ENCODE measurements around the gene MAGI1.

The MAGI1 gene

DNA sequence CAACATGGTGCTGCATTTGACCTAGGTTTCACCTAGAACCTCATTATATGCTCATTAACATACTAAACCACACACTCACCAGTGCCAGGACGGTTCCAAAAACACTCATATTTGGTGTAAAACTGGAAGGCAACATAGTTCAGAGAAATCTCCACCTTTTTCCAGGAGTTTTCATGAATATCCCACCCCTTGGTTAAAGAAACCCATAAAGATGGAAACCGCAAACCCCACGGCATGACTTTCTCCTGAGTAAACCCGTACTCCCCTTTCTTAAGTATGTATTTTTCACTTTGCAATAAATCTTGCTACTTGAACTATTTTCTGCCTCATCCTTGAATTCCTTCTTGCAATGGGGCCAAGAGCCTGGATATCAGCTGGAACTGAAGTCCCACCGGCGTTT lies 379.3 kb downstream of the MAGI1 start:
- ATAC-seq: no peak

DNA sequence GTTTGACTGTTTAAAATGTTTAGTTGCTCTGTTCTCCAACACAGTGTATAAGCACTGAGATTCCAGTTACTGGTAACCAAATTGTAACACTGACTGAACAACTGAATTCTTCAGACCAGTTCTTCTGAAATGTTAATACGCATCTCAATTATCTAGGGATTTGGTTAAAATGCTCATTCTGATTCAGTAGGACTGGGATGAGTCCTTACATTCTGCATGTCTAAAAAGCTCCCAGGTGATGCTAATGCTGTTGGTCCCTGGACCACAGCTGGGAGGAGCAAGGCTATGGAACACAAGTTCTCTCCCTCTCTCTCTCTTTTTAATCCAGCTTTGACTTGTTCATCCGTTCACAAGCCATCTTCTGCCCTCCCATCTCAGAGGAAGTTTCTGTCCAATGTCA lies 380.3 kb downstream of the MAGI1 start:
- no peak for ATAC-seq

DNA sequence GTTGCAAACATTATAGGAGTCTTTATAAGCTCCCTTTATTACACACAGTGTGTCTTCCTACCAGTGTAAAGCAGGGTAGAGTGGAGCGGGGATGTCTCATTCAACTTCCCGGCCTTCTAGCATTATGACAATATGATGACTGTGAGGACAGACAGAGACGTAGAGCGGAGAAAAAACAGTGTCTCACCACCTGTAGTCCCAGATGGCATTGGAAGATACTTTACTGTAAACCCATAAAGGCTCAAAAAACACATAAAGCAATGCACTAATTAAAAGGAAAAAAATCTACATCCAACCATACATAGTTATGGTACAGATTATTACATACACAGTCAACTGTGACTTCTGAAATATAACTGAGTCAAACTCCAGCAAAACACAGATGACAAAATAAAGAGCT lies 383.7 kb downstream of the MAGI1 start:
- no peak for ATAC-seq

DNA sequence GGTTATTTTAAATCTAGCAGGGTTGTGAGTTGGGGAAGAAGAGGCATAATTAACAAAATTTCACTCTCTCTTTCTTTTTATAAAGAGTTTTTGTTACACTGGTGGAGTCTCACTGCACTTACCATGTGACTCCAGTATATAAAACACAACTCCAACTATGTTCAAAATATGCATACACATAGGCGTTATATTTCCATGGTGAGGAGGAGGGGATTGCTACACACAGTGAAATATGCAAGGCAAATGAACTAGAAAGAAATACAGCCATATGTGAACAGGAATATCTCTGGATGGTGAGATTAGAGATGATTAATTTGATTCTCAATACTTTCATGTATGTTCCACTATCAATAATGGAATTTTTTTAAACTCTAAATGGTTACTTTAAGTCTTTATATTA lies 385.0 kb downstream of the MAGI1 start:
- no peak for ATAC-seq

DNA sequence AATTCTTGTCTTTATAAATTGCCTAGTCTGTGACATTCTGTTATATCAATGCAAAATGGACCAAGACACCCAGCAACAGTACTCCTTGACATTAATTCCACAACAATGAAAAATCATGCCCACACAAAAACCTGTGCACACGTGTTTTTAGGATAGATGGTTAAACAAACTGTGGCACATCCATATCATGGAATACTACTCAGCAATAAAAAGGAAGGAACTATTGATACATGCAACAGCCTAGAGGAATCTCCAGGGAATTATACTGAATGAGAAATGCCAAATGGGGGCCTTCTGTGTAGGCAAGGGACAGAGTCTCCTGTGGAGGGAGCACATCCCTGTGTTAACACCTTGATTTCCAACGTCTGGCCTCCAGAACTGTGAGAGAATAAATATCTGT lies 388.5 kb downstream of the MAGI1 start:
- ATAC-seq: no peak

DNA sequence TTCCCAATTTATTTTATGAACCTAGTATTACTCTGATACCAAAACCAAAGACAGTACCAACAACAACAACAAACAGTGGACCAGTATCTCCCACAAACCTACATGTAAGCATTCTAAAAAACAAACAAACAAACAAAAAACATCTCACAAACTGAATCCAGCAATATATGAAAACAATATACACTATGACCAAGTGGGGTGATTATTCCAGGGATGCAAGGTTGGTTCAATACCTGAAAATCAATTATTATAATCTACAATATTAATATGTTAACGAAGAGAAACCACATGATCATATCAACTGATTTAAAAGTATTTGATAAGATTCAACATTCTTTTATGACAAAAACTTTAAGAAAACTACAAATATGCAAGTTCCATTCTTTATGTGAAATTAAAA lies 391.3 kb downstream of the MAGI1 start:
- no peak for ATAC-seq

DNA sequence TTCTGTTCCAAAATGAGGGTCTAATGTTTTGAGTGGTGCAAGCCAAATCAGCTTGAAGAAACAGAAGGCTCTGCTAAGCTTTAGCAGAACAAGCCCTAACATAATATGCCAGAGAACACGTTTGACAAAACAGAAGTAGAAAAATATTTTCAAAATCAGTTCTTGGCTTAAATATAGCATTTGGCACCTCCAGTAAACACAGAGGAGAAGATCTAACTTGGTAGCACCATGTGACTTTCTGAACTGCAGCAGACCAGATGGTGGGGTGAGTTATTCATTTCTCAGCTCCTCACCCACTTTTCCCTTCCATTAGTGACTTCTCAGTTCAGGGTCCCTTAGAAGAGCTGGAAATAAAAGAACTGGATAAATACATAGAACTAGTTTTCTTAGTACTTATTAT lies 395.8 kb downstream of the MAGI1 start:
- ATAC-seq: no peak

DNA sequence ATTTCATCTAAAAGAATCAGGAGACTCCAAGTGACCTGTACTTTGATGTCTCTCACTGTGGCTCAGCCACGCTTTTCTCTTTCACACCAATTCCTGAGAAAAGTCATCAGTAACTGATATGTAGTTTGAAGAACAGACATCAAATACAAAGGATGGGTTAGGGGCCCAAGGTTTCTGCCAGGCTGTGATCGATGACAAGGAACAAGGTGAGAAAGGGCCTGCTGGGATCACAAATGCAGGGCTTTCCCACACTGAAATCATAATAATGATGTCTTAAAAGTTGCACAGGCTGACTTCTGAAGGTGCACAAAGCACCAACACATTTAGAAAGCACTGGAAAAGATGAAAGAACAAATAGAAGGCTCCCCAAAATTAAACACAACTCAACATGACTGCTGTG lies 396.9 kb downstream of the MAGI1 start:
- ATAC-seq: no peak

DNA sequence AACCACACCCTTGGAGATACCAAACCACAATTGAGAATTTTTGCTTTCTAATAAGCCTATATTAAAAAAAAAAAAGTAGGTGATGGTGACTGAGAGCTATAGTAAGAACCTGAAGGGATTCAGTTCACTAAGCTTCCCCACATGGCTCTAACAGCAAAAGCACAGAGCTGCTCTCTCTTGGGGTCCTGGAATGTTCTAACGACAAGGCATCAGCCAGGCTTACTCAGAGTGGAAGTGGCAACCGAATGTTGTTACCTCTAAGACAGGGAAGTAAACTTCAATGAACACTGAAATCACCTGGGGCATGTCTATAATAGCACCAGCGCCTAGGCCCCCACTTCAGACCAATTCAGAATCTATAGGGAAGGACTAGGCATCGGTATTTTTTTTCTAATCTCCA lies 397.7 kb downstream of the MAGI1 start:
- ATAC-seq: no peak

DNA sequence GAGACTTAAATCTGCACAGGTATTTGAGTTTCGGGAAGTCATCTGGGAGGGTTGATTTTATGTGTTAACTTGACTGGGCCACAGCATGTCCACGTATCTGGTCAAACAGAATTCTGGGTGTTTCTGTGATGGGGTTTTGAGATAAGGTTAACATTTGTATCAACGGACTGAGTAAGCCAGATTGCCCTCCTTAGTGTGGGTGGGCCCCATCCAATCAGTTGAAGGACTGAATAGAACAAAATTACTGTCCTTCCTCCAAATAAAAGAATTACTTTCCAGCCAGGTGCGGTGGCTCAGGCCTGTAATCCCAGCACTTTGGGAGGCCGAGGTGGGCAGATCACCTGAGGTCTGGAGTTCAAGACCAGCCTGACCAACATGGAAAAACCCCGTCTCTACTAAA lies 399.3 kb downstream of the MAGI1 start:
- no peak for ATAC-seq

DNA sequence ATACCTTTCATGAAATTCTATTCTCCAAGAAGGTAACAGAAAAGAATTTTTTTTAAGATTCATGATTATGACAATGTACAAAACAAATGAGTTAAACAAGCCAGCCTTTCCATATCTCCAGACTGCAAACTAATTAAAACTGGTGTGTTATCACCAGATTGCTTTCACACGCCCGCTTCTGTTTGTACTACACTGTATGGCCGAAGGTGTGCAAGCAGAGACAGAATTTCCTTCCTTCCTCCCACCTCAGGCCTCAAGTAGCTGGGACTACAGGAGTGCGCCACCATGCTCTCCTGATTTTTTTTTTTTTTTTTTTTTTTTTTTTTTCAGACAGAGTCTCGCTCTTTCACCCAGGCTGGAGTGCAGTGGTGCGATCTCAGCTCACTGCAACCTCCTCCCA lies 400.4 kb downstream of the MAGI1 start:
- no peak for ATAC-seq

DNA sequence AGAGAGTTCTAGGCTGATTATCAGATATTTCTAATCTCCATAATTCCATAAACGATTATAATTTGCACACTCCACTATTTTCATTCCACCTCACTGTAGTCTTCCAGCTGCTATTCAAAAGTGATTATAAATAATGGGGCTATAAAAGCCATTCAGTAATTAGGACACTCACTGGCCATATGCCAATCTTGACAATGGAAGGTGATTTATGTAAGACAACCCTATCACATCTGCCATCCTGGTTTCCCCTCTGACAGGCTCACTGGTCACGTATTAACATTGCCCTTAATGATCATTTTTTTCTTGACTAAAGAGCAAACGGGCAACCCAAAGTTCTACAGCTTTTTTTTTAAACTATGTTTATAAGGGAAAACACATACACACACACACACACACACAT lies 402.4 kb downstream of the MAGI1 start:
- ATAC-seq: no peak

DNA sequence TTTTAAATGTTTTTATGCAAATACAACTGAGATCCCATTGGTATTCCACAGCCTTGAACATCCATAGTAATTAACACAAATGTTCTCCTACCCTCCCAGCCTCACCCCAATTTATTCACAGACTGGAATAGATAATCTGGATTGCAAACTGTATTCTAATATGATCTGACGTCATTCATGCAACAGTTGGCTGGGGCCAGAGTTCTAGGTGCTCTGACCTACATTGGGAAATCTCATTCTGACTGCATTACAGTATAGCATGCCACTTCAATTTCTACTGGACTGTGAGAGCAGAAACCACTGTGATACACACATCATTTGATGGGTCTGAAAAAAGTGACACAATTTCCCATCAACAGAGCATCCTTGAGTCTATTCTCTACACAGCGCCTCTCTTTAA lies 403.1 kb downstream of the MAGI1 start:
- ATAC-seq: no peak

DNA sequence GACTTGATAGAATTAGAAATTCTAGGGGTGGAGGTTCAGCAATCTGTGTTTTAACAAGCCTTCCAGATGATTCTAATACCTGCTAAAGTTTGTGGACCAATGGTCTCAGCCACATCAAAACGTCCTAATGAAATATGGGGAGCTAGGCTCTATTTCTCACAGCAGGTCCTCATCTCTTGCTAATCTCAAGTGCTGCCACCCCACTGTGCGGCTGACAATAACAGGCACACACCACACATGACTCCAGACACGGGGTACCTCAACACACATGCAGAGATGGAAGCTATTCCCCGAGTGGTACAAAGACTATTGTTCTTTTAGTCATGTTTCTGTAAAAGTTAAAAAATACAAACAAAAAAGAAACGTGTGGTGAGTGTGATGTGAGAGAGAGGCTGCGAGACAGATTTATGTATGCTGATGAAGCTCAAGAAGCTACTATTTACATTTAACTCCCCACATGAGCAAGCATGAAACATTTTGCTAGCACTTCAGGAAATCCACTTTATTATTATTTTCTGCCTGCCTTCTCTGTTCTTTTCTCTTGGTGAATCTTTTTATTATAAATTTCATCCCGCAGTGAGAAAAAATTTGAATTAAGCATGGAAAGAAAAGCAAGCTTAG lies 405.6 kb downstream of the MAGI1 start:
- ATAC-seq: no peak

DNA sequence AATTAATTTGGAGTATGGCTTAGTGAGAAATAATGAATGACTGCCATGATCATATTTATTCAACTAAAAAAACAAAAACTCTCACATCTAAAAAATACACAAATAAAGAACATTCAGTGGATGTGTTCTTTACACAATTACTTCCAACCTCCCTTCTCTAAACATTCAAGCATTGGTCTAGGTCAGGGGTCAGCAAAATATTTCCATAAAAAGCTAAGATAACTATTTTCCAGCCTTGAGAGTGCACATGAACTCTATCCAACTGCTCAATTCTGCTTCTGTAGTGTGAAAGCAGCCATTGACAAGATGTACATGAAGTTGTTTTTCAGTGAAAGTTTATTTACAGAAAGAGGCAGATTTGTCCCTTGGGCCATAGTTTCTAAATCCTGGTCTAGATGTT lies 406.3 kb downstream of the MAGI1 start:
- ATAC-seq: no peak

DNA sequence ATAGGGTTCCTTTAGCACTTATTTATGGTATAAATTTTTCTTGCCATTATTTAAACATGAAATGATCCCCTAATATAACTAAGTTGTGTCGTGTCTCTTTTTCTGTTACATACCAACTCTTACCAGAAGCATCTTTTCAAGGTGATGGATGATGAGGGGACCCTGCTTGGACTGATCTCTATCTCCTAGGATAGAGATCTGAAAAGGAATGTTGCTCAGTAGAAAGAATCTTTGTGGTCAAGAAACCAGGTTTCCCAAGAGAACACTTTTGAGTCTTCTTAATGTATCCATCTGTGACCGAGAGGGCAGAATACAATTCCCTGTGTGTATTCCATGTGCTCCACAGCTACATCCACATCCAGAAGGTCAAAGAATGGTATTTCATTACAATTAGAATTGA lies 409.7 kb downstream of the MAGI1 start:
- no peak for ATAC-seq

DNA sequence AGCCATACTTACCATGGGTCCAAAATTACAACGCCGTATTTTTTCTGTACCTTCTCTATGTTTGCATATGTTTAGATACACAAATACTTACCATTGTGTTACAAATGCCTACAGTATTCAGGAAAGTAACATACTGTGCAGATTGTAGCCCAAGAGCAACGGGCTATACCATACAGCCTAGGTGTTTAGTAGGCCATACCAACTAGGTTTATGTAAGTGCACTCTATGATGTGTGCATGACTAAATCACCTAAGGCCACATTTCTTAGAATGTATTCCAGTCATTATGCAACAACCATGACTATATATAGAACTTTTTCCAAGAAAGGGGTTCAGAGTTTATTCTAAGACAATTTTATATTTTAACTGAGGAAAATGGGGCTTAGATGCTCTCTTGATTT lies 411.7 kb downstream of the MAGI1 start:
- peak in 1 of 2 donors; percentile 21 for ATAC-seq

DNA sequence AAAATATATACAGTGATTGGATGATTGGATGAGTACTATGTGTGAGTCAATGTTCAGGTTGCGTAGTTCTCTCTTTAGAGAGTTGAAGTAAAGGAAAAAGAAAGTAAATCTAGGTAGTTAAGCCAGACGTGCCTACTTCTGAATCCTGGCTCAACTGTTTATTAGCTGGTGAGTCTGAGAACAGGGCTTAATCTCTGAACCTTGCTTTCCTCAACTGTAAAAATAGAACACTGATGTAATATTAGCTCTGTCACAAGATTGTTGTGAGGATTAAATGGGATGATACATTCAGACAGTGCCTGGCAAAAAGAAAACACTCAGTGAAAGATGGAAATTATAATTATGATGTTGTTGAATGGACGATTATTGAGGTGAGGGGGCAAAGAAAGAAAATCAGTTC lies 413.4 kb downstream of the MAGI1 start:
- no peak for ATAC-seq

DNA sequence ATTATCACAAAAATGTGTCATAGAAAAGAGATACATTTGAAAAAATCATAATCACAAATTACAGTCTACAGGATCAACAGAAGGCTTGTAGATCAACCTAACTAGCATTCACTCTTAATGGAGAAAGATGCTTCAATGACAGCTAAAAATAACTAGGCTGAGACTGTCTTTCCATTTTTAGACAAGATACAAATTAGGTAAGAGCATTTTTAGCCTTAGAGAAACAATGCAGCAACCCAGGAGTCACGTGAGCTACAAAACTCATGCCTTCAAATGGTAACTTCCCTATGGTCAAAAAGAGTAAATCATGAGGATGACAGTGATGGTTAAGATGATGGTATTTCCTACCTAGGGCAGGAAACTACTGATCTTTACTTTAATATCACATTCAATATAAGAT lies 415.4 kb downstream of the MAGI1 start:
- no peak for ATAC-seq

DNA sequence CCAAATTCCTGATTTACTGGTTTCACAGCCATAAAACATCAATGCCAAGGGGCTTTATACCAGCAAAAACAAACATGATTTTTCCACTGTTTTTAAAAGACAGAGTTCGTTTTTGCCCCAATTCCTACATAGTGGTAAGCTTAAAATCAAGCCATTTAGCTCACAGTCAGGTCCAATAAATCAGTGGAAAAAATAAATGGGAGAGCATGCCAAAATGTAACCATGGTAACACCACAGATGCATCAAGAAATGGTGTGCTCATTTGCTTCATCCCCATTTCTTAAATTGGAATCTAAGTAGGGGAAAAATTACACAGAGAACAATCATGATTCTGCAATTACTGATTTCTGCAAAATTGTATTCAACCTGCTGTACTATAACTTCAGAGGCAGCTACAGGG lies 418.8 kb downstream of the MAGI1 start:
- ATAC-seq: no peak

DNA sequence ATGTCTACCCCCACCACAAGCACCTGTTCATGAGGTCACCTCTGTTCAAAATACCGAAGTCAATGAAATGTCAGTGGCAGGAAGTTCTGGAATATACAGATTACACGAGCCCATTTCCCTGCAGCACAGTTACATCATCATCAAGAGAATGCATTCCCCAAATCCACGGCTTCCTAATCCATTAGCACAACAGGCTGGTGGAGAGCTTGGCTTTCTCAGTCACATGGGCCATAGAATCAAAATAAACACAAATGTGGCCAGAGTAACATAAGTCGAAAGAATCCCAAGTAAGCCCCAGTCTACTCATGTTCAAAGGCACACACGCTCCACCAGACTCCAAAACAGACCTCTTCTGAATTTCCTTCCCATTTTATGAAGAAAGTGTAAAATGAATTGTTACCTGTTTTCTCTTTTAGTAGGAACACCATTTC lies 419.3 kb downstream of the MAGI1 start:
- no peak for ATAC-seq

DNA sequence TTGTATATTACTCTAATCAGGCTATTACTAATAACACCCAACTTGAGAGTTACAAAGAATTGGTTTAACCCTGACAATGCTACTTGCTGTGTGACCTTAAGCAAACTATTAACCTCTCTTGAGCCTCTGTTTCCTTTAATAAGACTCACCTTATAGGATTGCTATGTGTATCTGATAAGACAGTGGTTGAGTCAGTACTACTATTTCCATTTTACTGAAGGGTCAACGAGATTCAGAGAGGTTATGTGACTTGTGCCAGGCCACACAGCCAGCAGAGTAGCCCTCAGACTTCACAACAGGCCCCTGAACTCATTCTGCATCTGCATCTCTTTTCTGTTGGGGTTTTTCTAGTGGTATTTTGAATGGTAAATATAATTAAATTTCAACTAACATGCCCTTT lies 420.1 kb downstream of the MAGI1 start:
- ATAC-seq: no peak

DNA sequence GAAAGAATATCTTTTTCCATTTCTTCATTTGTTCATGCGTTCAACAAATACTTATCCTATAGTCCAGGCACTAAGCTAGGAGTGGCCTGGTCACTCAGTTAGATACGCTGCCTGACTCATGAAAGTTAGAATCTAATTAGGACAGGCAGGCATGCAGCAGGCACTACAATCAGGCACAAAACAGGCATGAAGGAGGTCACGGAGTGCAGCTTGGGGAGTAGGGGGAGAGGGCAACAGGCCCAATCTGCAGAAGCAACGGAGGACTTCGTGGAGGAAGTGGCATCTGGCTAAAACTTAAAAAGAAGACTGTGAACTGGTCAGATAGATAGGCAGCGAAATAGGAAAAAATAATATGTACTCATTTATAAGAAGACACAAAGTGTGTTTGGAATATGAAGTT lies 420.9 kb downstream of the MAGI1 start:
- no peak for ATAC-seq

DNA sequence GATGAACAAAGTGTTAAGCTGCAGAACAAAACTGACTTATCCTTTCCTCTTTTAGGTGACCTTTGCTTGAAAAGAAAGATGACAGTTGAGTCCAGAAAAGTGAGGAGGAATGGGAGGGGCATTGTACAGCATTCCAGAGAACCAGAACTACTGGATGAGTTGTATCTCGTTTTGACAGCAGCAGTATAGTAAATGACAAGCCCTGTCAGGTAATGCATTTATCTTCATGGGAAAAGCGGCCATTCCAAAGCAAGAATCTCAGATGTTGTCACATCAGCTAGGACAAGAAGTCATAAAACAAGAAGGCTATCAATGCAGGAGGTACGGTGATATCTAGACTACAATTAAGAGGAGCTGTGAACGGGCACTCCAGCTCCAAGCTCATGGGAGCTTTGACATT lies 421.5 kb downstream of the MAGI1 start:
- ATAC-seq: no peak

DNA sequence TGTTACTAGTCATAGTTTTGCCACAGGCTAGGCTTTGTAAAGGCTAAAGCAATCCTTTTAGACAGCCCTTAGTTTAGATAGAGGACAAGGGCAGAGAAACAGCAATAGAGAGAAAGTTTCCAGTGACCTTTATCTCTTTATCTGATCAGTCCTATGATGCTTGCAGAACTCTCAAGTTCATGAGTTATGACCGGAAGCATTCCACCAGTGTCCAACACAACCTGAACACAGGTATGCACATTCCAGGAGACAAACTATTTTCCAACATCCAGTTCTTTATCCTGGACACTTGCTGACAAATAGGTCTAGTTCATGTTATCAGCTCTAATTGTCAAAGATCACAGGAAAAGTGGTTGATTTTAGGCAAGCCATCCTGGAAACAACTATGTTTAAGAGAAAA lies 422.2 kb downstream of the MAGI1 start:
- ATAC-seq: no peak

DNA sequence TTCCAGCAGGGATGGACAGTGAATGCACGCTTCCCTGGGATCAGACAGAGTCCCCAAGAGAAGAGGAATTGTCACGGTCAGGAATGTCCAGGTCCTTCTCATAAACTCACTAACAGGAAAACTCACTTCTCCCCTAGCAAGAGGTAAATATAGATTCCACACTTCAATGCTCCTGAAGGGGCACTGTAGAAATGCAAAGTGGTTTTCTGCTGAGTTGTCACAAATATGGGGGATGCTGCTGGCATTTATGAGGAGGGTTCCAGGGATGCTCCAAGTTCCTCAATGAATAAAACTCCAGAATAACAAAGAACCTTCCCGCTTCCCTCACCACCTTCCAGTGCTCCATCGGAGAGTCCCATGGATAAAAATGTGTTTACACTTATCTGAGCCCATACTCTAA lies 423.4 kb downstream of the MAGI1 start:
- no peak for ATAC-seq
